GM18868 (cell line): ENCODE data around the gene JSRP1.

ENCODE experiments used
- ATAC-seq: cut with Tn5 transposase; IDR thresholded peaks from one replicate; pipeline ENCODE4 v1.9.1; 2021; ENCODE audit warnings: mild to moderate bottlenecking, moderate library complexity; ENCODE audit not compliant: unreplicated experiment

JSRP1 gene, protein sequence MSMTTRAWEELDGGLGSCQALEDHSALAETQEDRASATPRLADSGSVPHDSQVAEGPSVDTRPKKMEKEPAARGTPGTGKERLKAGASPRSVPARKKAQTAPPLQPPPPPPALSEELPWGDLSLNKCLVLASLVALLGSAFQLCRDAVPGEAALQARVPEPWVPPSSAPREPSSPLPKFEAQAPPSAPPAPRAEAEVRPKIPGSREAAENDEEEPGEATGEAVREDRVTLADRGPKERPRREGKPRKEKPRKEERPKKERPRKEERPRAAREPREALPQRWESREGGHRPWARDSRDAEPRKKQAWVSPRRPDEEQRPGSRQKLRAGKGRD

DNA sequence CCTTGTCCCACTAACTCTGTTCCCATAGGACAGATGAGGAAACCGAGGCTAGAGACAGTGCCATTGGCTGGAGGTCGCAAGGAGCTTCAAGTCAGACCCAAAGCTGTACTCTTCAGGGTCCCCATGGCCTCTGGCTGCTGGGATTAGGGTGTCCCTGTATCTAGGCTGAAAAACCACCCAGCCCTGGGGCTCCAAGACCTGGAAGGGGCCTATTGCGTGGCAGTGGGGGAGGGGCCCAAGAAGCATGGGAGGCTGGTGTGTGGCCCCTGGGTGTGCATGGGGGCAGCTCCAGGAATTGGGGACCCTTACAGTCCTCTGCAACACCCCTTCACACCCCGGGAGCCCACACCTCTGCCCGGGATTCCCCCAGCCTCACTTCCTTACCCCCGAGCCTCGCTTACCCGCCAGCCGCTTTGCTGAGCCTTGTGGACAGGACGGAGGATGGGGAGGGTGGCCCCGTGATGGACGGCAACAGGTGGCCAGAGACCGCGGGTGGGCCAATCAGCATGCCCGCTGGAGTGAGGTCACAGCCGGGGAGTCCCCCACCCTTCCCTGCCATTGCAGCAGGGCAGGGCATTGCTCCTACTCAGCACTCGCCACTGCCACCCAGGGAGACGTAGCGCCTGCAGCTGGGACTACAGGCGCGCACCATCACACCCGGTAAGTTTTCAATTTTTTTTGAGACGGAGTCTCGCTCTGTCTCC lies at the start of gene JSRP1:
Gene JSRP1 (minus strand): TSS at position 436 of the 704 bp plus-strand sequence. CDS start 1,103 bp downstream, outside the sequence.
- no peak for ATAC-seq

DNA sequence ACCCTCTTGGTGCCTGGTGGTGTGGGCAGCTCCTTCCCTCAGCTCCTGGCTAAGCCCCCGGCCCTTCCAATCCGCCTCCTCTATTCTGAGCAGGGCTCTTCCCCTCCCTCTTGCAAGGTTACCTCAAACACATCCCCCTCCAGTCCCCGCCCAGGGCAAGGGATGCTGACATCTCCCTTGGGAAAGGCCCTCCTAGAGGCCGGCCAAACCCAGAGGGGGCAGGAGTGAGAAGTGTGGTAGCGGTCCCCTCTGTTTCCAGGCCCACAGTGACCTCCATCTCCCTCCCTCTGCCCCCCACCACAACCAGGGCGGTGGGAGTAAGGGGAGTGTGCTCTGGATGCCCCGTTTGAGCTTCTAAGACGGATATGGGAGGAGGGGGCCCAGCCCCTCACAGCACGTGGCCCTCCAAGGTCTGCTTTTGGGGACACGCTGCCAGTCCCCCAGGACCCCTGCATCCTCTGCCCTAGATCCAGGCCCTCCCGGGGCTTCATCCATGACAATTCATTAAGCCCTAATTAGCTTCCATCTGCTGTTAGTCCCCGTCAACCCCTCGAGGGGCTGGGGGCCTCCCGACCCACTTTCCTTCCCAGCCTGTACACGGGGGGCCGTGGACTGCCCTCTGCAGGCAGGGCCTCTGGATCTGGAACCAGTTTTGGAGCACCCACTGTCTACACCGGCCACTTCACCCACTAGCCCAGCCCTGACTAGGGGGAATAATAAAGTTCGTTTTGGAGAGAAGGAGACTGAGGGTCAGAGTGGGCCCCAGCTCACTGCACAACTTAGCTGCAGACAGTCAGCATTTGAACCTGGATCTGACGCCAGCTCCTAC lies 49.4 kb upstream of the JSRP1 start:
- ATAC-seq: no peak

DNA sequence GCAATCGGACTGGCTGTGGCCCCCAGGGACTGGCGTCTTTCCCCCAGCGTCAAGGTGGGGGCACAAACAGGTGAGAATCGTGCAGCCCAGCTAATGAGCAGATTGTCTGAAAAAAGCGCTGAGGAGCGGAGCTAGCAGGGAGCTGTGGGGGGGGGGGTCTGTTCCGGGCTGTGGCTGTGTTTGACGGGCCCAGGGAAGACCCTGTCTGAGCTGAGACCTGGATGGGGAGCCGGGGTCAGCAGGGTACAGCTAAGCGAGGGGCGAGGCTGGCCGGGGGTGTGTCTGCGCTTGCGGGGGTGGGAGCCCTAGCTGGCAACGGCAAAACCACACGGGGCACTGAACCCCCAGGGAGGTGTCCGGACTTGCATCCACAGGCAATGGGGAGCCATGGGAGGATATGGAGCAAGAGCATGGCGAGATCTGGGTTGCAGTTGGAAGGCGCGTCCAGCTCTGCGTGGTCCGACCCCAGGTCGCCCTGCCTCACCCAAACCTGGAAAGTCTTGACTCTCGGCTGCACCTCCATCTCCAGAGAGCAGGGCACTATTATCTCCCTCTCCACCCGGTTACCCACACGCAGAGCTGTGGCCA lies 47.1 kb upstream of the JSRP1 start:
- ATAC-seq: no peak

DNA sequence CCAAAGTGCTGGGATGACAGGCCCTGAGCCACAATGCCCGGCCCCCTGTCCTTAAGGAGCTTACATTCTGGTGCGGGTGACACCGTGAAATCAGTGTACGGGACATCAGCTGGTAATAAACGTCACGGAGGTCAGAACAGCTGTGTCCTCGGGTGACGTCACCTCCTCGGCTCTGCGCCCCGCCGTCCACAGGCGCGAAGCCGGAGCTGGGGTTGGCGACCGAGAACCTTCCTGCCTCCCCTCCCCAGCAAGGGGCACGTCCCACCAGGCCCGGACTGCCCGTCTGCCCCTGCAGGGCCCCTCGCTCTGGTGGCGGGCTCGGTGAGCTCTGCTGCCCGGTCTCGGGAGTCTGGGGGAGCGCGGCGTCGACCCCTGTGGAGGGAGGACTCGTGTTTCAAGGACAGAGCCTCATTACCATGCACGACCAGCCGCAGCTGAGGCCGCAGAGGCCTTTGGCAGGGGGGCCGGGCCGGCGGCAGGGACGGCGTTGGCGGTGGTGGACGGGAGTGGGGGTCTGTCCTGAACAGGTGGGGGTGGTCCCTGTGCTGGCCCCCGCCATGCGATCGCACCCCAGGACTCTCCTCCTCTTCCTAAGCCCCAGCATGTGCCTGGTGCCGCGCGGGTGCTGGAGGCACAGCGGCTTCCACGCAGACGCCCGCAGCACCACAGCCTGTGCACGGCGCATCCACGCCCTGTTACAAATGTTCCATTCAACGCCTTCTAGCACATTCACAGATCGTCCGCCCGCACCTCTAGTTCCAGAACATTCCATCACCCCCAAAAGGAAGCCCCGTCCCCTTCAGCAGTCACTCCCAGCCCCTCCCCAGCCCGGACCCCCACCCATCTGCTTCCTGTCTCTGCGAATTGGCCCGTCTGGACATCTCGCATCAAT lies 46.3 kb upstream of the JSRP1 start:
- no peak for ATAC-seq

DNA sequence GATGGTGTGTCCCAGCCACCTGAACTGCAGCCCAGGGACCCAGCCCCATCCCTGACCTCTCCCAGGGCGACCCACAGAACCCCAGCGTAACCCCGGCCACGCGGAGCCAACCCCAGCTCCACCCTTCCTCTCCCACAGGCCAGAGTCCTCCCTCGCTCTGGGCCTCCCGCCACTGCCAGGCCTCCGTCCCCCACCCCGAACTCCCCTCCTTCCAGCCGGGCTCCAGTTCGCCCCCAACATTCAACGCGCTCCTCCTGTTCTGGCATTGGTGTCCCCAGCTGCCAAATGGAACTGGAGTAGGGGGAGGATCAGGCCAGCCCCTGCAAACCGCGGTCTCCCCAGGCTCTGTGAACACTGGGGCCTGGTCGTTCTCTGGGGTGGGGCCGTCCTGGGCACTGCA lies 44.3 kb upstream of the JSRP1 start:
- no peak for ATAC-seq

DNA sequence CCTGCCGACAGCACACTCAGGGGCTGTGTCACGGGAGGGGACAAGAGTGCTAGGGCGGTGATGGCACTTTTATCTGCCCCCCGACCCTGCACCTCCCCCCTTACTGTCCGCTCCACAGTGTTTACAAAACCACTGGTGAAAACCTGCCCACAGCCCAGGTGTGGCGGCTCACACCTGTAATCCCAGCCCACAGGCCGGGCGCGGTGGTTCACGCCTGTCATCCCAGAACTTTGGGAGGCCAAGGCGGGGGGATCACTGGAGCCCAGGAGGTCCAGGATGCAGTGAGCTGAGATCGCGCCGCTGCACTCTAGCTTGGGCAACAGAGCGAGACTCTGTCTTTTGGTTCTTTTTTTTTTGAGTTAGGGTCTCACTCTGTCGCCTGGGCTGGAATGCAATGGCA lies 39.9 kb upstream of the JSRP1 start:
- no peak for ATAC-seq

DNA sequence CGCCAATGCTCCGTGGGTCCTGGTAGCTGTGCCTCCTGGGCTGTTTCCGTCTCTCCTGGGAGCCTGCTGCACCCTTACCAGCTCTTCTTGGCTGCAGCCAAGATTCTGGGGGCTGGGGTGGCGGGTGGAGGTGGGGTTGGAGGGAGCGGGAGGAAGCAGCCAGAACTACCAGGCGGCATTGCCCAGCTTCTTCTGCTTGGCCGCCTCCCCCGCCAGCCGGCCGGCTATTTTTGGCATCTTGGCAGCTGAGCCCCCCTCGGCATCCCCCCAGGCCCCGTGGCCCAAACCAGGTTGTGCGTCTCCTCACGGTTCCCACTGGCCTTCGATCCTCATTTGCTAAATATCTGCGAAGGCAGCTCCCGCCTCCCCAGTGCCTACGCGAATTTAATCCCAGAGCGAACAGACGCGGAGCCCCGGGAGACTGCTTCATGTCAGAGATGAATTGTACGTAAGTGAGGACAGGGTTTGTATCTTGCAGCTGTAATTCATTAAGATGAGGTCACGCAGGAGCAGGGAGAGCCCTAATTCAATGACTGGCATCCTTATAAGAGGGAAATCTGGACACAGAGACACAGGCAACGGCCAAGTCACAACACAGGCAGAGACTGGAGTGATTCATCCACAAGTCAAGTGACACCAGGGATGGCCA lies 38.6 kb upstream of the JSRP1 start:
- no peak for ATAC-seq

DNA sequence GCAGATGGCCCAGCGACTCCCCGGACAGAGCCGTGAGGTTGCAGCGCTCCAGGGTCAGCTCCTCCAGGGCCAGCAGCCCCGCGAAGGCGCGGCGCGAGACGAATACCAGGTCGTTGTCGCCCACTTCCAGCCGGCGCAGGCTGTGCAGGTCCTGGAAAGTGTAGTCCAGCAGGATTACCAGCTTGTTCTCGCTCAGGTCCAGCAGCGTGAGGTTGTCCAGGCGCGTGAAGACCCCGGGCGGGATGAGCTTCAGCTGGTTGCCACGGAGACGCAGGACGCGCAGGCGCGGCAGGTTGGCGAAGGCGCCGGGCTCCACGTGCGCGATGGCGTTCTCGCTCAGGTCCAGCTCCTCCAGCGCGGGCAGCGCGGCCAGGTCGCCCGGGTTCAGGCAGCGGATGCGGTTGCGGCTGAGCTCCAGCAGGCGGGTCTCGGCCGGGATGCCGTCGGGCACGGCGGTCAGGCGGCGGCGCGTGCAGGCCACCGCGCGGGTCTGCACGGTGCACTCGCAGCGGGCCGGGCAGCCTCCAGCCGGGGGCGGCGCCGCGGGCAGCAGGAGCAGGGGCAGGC lies 35.1 kb upstream of the JSRP1 start:
- no peak for ATAC-seq

DNA sequence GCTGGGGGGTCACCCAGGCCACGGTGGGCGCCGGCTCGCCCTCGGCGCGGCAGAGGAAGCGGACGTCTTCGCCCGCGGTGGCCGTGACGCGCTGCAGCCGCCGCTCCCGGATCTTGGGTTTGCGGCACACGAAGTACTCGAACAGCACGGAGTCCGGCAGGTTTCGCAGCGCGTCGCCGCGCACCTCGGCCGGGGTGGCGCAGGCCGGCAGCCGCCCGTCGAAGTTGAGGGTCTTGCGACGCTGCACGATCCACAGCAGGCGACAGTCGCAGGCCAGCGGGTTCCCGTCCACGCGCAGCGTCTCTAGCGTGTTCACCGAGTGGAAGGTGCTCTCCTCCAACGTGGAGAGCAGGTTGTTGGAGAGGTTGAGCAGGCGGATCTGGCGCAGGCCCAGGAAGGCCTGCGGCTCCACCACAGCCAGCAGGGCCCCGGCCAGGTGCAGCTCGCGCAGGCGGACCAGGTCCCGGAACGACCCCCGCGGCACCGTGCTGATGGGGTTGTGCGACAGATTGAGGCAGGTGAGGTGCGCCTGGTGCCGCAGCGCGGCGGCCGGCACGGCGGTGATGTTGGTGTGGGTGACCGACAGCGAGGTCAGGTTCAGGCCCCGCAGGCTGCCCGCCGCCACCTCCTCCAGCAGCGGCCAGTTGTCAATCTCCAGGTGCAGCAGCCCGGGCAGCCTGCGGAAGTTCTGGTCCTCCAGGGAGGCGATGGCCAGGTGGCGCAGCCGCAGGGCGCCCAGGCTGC lies 34.4 kb upstream of the JSRP1 start:
- no peak for ATAC-seq

DNA sequence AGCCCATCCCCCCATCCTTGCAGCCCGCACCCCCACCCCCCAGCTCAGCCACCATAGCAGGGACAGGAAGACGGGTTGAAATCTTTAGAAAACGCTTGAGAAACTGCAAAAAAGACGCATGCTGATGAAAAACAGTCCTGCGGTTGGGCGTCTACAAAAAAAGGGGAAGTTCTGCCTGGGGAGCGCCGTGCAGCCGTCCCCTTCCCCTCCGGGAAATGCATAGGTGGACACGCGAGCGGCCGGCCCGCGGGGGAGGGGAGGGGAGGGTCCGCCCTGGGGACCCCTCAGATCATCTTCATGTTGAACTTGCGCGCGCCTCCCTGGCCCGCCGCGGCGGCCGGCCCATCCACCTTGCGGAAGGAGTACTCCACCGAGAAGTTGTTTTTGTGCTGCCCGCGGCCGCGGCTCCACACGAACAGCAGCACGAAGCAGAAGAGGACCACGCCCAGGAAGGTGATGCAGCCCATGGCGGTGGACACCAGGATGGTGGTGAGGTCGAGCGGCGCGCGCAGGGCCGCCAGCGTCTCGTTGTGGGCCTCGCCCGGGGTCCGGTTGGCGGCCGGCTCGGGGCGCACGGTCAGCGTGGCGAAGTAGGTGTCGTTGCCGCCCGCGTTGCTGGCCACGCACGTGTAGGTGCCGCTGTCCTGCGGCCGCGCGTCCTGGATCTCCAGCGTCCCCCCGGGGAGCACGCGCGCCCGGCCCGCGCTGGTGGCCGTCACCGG lies 33.7 kb upstream of the JSRP1 start:
- no peak for ATAC-seq

DNA sequence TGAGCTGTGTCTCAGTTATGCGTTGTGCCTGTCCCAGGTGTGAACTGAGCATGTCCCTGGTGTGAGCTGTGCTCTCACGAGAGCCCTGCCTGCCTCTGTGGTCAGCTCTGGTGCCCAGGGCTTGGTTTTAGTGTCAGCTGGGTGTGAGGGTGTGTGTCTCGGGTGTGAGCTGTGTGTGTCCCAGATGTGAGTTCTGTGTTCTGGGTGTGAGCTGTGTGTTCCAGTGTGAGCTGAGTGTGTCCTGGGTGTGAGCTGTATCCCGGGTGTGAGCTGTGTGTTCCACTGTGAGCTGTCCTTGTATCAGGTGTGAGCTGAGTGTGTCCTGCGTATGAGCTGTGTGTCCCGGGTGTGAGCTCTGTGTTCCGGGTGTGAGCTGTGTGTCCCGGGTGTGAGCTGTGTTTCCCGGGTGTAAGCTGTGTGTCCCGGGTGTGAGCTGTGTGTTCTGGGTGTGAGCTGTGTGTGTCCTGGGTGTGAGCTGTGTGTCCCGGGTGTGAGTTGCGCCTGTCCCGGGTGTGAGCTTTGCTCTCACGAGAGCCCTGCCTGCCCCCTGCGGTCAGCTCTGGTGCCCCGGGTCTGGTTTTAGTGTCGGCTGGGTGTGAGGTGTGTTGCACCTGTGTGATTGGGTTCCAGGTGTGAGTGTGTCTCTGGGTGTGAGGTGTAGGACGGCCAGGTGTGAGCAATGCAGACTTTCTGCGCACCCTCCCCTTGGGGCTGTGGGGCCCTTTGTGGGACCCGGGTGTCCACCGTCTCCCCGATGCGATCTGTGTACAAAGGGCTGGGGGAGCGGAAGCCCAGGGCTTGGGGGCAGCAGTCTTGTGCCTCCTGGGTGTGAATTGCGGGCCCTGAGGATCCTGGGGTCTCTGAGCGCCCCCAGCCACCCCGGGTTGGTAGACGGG lies 32.8 kb upstream of the JSRP1 start:
- no peak for ATAC-seq

DNA sequence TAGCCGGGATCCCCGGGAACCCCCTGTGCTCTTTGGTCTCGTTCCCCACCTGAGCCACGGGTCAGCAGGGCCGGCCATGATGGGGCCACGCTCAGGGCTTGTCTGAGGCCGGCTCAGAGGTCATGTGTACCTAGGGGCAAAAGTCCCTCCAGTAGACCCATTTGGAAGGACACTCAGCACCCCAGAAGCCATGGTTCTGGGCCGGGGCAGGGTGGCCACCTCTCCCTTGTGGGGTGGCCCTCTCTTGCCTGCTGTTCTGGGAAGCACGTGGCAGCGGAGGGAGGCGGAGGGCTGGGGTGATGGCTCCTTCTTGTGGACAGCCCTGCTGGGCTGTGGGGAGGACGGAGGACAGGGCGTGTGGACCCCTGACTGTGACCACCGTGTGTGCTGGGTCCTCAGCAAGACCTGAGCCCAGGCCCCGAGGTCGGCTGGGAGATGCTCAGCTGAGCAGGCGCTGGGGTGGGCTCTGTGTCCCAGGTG lies 32.2 kb upstream of the JSRP1 start:
- no peak for ATAC-seq

DNA sequence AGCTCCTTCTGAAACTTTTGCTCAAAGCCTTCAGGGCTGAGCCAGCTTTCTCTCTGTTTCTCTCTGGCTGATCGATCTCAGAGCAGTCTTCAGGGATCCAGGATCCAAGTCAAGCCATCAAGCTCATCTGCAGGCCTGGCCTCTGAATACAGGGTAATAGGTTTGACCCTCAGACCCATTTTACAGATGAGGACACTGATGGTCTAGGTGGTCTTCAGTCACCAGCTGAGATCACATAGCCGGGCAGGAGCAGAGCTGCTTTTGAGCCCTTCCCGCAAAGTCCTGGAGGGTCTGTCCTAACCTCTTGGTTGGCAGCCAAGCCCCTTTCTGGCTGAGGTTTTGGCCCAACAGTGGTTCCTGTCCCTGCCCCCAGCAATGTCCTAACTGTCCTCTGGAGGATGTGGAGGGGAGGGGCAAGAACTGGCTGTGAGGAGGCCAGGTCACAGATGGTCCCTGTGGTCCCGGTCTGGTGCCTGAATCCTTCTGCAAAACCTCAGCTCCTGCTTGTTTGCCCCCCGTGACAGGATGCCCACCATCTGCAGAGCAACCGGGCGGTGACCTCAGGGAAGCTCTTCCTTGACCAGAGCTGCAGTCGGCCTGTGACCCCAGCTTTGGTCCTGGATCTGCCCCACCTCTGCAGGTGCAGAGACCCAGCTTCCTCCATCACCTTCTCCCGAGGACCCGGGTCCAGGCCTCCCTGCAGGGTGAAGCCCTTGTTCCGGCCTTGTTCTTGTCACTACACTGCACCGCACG lies 31.5 kb upstream of the JSRP1 start:
- no peak for ATAC-seq

DNA sequence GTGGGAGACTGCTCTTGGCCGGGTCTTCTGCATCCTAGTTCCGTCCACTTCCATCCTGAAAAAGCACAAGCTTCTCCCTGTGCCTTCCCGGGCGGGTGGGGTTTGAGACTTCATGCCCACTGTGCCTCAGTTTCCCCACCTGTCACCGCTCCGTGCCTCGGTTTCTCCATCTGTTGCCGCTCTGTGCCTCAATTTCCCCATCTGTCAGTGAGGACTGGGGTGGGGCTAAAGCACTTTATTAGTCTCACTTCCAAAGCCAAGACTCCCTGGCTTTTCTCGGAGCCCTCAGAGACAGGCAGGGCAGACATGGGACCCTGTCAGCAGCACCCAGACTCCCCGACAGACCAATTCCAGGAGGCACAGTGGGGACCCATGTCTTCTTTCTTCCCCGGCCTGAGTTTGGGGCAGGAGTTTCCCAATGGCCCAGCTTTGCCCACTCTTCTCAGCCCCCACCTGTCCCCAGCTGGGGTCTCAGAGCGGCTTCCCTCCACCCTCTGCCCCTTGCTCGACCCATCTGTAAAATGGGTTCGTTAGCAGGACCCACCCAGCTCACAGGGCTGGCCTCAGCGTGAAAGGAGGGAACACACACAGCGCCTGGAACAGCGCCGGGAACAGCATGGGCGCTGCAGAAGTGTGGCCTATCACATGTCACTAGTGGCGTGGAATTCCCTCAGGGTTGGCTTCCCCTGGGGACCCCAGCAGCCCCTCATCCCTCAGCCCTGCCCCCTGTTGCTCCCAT lies 30.4 kb upstream of the JSRP1 start:
- no peak for ATAC-seq

DNA sequence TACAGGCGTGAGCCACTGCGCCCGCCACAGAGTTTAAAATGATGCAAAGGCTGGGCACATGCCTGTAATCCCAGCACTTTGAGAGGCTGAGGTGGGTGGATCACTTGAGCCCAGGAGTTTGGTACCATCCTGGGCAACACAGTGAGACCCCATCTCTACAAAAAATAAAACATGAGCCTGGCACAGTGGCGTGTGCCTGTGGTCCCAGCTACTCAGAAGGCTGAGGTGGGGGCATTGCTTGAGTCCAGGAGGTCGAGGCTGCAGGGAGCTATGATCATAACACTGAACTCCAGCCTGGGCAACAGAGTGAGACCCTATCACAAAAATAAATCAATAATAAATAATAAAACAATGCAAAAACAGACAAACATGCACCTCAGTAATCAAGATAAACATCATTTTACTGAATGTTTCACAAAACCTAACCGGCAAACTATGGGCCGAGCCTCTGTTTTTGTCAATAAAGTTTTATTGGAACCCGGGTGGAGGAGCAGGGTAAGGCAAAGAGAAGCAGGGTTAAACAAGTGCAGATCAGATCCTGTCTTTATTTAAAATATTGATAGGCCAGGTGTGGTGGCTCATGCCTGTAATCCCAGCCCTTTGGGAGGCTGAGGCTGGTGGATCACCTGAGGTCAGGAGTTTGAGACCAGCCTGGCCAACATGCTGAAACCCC lies 27.8 kb upstream of the JSRP1 start:
- no peak for ATAC-seq
